BJ (cell line): ENCODE data around the gene FANK1. TPM values are rescaled to one million over a fixed set of nuclear protein-coding genes. Genes with fewer than 3 reads are reported as not detected.

Experiments used
- CTCF ChIA-PET: fragments of 350-600 bp; formaldehyde crosslinking; extraction: SDS; loops from one replicate; lab custom pipeline; 2021; ENCODE audit warnings: antibody characterized with exemption, inconsistent platforms; lab: Yijun Ruan, JAX
- POLR2A ChIA-PET: fragments of 300-600 bp; sonication (Branson Sonifier 250); formaldehyde crosslinking; extraction: SDS; loops from one replicate; lab custom pipeline; 2021; ENCODE audit warnings: antibody characterized with exemption; lab: Charles Lee
- DNase-seq: peaks from one replicate; pipeline ENCODE4 v3.0.0-alpha.2; 2011; ENCODE audit warnings: low read depth
- H3K27me3 ChIP-seq: 2 replicates; pipeline ENCODE4 v1.6.0; 2011; ENCODE audit warnings: low read length; ENCODE audit not compliant: control insufficient read depth, insufficient read depth
- H3K36me3 ChIP-seq: 2 replicates; pipeline ENCODE4 v1.5.1; 2011; ENCODE audit warnings: low read length; ENCODE audit not compliant: control insufficient read depth, insufficient read depth
- H3K4me3 ChIP-seq: 2 replicates; pipeline ENCODE4 v1.5.1; 2011; ENCODE audit warnings: low read depth, mild to moderate bottlenecking, control low read depth, low read length
- polyA plus RNA-seq: library from polyadenylated mRNA; depleted of rRNA; stranded (reverse); fragments of >200 nt; gene quantifications from 2 replicates; pipeline ENCODE4 v1.2.3, GENCODE V29; 2011
- TF ChIP-seq, protein P1 (sequence below): IDR thresholded peaks from 2 replicates; pipeline ENCODE4 v1.5.1; 2011; ENCODE audit warnings: low read depth, mild to moderate bottlenecking, control low read depth, inconsistent platforms, low read length, moderate library complexity; ENCODE audit not compliant: insufficient read depth

The FANK1 gene
- polyA plus RNA-seq, 1 experiment: 1.8 TPM

DNA sequence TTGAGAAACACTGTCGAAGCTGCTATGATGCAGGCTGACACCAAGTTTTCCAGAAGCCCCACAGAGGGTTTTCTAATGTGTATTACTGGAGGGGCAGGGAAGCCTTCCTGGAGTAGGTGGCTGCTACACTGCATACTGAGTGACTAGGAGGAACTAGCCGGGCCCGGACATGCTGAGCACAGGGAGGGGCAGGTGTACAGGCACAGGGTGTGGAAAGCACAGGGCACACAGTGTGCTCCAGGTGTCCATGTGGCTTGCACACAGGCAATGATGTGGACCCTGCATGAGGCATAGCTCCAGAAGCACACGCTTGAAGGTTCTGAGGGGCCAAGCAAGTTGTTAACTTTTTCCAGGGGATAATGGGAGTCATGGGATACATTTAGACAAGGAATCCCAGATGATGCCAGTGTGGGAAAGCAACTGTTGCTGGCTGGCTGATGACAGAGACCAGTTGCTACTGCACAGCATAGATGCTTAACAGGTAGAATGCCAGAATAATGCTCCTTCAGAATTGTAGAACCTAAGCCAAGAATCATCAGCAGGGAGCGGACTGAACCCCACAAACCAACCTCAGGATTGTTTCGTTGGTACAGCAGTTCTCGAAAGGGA is 29.8 kb upstream of the FANK1 start:
- ChIA-PET CTCF (no interaction called here), POLR2A (no interaction called here)
- no peak for DNase-seq

DNA sequence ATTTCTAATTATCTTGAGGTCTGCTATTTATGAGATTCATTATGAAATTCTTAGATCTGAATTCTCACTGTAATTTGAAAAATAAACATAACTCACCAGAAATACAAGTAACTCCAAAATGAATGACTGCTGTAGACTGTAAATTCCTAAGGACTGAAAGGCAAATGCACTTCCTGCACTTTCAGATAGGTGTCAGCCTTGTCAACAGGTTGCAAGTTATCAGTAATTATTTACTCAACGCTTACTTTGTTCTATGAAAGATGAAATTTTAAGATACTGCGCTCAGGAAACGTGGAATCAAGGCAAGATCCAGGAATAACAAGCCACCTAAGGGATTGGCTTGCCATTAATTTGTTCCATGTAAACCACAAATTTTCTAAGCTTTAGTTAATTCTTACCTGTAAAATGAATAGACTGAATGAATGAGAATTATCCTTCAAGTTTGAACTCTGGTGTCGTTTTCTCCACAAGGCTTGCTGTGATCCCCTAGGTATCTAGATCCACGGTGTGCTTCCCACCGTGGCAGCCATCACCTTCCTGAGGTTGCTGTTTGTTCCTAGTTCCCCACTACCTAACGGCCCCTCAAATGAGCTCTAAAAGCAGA is 27.9 kb upstream of the FANK1 start:
- H3K36me3 ChIP-seq: peaks cover 4% of the 10 kb centered on the region
- ChIA-PET CTCF (interaction anchor here (0.5 to 1.9 kb wide), 8 partner anchors 11 to 1028 kb away, joined by 3 to 9 read pairs (median 4); no protein-coding TSS in a partner anchor), POLR2A (no interaction called here)
- TF ChIP-seq, protein P1, sequence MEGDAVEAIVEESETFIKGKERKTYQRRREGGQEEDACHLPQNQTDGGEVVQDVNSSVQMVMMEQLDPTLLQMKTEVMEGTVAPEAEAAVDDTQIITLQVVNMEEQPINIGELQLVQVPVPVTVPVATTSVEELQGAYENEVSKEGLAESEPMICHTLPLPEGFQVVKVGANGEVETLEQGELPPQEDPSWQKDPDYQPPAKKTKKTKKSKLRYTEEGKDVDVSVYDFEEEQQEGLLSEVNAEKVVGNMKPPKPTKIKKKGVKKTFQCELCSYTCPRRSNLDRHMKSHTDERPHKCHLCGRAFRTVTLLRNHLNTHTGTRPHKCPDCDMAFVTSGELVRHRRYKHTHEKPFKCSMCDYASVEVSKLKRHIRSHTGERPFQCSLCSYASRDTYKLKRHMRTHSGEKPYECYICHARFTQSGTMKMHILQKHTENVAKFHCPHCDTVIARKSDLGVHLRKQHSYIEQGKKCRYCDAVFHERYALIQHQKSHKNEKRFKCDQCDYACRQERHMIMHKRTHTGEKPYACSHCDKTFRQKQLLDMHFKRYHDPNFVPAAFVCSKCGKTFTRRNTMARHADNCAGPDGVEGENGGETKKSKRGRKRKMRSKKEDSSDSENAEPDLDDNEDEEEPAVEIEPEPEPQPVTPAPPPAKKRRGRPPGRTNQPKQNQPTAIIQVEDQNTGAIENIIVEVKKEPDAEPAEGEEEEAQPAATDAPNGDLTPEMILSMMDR: peak; percentile 70
- H3K27me3 ChIP-seq: no peaks in the 10 kb centered on the region
- no peak overlapping the region for H3K4me3 ChIP-seq
- no peak for DNase-seq

More for the DNA sequence above, 29.8 kb upstream of the FANK1 start:
- TF ChIP-seq, protein P1: no peak
- Histone ChIP-seq H3K36me3 (peaks cover 4% of the 10 kb centered on the region), H3K4me3 (no peak overlapping the region), H3K27me3 (no peaks in the 10 kb centered on the region)

DNA sequence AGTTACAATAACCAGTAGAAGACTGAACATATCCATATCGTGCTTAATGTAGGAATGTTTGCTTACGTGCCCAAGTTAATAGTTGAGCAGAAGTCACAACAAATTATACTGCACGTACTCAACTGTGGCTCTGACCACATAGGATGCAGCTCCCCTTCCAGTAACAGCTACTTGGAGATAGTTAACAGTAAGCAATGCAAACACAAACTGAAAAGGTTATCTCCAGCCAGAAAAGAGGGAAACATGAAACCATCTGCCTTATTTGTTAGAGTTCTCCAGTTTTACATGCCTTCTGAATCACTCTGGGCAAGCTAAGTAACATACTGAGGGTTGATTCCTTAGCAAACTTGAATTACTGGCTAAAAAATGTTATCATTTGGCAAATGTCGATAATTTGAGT is 25.0 kb upstream of the FANK1 start:
- H3K36me3 ChIP-seq: peaks cover 4% of the 10 kb centered on the region
- no peak for DNase-seq
- TF ChIP-seq, protein P1: no peak
- H3K4me3 ChIP-seq: no peak overlapping the region
- ChIA-PET CTCF (interaction anchor here (0.9 kb wide), 1 partner anchor 9 kb away, joined by 3 read pairs; no protein-coding TSS in a partner anchor), POLR2A (interaction anchor here (0.6 kb wide), 1 partner anchor 52 kb away, joined by 3 read pairs; no protein-coding TSS in a partner anchor)
- H3K27me3 ChIP-seq: no peaks in the 10 kb centered on the region

DNA sequence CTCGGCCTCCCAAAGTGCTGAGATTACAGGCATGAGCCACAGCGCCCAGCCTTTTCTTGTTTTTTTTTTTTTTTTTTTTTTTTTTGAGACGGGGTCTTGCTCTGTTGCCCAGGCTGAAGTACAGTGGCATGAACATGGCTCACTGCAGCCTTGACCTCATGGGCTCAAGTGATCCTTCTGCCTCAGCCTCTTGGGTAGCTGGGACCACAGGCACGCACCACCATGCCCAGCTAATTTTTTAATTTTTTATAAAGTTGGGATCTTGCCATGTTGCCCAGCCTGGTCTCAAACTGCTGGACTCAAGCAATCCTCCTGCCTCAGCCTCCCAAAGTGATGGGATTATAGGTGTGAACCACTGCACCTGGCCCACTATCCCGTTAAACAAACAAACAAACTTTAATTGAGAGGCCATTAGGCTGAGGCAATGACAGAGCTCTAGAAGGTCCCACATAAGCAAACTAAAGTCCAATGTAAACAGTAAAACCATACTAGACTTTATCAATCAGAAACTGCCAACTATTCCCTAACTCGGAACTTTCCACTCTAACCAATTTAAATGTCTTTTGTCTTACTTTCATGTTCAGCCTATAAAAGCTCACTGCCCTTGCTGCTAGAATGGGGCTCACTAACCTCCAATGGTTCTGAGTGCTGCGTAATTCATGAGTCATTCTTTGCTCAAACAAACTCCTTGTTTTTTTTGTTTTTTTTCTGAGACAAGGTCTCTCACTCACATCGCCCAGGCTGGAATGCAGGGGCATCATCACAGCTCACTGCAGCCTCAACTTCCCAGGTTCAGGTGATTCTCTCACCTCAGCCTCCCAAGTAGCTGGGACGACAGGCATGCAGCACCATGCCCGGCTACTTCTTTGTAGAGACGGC is 17.2 kb upstream of the FANK1 start:
- TF ChIP-seq, protein P1: no peak
- H3K4me3 ChIP-seq: no peak overlapping the region
- ChIA-PET POLR2A (no interaction called here), CTCF (interaction anchor here (0.6 to 1.0 kb wide), 4 partner anchors 10 to 438 kb away, joined by 3 to 6 read pairs (median 4); no protein-coding TSS in a partner anchor)
- H3K27me3 ChIP-seq: no peaks in the 10 kb centered on the region
- DNase-seq: peak; percentile 68
- H3K36me3 ChIP-seq: 0 out of 2 replicates have a peak, but pooled peaks cover 1% of the 10 kb centered on the region

DNA sequence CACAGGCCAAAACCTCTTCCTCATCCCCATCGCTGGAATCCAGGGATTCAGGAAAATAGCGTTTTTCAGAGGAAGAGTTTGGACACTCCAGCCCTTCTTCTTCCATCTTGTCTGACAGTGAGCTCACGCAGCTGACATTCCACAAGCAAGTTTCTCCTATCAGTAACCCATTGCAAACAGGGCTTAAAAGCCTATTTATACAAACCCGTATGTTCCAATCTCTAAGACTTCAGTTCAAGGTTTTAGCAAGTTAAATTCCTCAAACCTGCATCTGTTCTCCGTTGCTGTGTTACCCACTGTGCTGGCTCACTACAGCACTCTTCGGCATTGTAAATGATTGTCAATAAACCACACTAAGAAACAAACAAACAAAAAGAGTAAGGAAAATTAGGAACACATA is 15.6 kb upstream of the FANK1 start:
- 0 out of 2 replicates have a peak, but pooled peaks cover 1% of the 10 kb centered on the region for H3K36me3 ChIP-seq
- ChIA-PET CTCF (no interaction called here), POLR2A (no interaction called here)
- H3K27me3 ChIP-seq: no peaks in the 10 kb centered on the region
- TF ChIP-seq, protein P1: no peak
- no peak for DNase-seq
- H3K4me3 ChIP-seq: no peak overlapping the region
